ENCODE data around the gene CNDP1.

CNDP1 gene

DNA sequence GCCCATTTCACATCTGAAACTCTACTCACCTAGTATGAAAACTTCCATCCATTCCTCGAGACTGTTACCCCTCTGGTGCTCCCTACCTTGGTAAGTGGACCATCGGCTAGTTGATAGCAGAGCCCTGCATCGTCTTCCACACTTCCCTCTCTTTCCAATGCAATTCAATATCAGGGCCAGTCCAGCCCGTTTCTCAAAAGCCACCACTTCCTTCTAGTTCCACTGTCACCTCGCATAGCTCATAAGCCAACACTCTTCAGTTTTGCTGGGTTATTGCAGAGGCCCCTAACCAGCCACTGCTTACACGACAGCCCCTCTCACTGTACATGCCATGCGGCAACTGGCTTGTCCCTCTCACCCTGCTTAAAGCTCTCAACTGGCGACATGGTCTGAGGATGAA, 53.1 kb downstream of the CNDP1 start:
- DNase-seq (ENCODE audit: low spot score): no peak

- no peak for DNase-seq (ENCODE audit: low spot score)
These were observed 54.7 kb downstream of the CNDP1 start for GRCh38 chr18:74589021-74589420.

- DNase-seq (ENCODE audit: low spot score): no peak
These were observed 55.5 kb downstream of the CNDP1 start for GRCh38 chr18:74589811-74590210.

DNA sequence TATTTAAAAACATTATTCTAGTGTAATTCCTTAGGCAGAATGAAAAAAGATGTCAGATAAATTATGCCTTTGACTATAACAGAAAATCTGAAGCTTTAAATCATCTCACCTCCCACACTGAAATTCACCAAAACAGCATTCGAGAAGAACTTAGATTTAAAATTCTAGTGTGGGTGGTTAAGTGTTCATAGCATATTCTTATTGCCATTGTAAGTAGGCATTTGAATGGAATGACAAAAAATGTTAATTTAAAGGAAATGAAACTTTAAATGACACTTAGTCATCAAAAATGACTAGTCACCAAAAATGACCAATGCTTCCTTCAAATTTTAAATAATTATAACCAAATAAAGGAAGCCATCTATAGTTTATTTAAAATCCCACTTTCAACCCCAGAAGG, 56.4 kb downstream of the CNDP1 start:
- DNase-seq (ENCODE audit: low spot score): no peak

DNA sequence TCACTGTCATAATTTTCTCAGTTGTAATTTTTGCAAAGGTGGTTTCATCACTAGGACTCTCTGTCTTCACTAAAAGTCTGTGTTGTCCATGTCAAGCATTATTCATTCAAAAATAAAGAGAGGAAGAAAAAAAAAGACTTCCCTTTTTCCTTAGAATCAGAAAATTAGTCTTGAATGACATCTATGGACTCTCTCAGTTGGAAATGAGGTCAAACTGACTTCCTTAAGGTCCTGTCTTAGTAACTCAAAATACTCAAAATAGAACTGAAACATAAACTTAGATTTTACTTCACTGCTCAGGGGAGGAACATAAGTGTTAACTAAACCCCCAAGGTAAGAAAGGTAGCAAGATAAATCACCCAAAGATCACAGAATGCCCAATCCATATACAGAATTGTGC, 61.1 kb downstream of the CNDP1 start:
- DNase-seq (ENCODE audit: low spot score): no peak

- DNase-seq (ENCODE audit: low spot score): peak; percentile 77
These were observed 62.8 kb downstream of the CNDP1 start for GRCh38 chr18:74597034-74597661.

DNA sequence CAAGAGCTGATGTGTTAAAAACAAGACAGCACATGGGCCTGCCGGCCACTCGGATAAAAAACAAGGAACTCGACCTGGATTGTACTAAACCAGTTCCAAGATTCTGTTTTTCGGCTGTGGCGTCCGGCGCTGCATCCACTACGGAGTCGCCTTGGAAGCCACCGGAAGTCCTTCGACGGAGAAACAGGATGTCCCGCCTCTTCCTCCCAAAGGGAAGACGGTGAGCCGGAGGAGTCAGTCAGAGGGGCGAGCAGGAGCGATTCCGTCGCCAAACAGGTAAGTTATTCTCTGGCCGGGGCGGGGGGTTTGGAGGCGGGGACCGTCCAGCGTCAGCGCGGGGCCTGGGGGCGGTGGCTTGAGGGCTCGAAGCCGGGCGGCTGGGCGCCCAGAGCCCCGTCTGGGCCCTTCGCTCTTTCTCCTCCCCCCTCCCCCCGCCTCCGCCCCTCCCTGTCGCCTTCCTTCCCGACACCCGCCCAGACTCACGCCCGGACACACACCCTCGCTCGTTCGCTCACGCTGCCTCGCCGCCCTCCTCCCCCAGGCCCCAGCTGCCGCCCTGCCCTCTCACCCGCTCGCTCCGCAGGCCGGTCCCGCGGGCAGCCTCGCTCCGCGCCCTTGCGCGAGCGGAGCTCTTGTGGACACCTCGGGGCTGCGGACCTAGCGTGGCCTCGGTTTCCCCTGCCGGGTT, 63.5 kb downstream of the CNDP1 start, which contains the start of gene ZNF407:
Gene ZNF407, plus strand, starts transcription at position 209 of the 688 bp plus-strand sequence. CDS start 33,150 bp downstream, outside the sequence.
- peak; percentile 93 for DNase-seq (ENCODE audit: low spot score)

DNA sequence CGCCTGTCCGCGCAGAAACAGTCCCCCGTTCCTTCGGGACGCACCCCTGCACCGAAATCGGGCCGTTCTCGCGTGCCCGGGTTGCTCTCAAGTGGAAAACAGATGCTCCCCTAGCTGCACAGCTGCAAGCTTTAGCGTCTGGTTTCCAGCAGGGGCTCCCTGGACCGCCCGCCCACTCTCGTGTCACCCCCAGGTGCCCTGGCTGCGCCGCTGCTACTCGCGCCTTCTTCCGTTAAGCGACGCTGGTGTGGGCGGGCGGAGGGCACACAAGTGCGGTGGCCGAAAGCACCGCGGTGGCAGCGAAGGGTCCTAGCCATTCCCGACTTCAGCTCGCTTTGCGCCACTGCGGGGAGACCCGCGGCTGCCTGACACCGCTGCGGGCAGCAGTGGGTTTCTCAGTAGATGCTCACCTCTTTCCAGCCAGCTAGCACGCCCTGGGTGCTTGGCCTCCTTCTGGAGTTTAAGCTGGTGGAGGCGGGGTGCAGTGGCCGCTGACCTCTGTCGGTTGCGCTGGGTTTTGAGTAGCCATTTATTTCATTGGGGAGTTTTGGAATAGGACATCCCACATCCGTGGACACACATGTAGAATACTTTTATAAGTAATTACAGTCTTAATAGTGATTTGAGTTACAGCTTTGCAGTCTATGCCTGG, 64.2 kb downstream of the CNDP1 start:
- DNase-seq (ENCODE audit: low spot score): no peak

GRCh38 chr18:74604361-74604760, 70.1 kb downstream of the CNDP1 start:
- no peak for DNase-seq (ENCODE audit: low spot score)

GRCh38 chr18:74604774-74605173, 70.5 kb downstream of the CNDP1 start:
- no peak for DNase-seq (ENCODE audit: low spot score)

GRCh38 chr18:74608681-74609080, 74.4 kb downstream of the CNDP1 start:
- DNase-seq (ENCODE audit: low spot score): no peak

- no peak for DNase-seq (ENCODE audit: low spot score)
These were observed 75.2 kb downstream of the CNDP1 start for GRCh38 chr18:74609535-74609934.

- DNase-seq (ENCODE audit: low spot score): no peak
These were observed 75.8 kb downstream of the CNDP1 start for GRCh38 chr18:74610051-74610615.

GRCh38 chr18:74610860-74611259, 76.6 kb downstream of the CNDP1 start:
- DNase-seq (ENCODE audit: low spot score): no peak

GRCh38 chr18:74611765-74612164, 77.5 kb downstream of the CNDP1 start:
- DNase-seq (ENCODE audit: low spot score): no peak

DNA sequence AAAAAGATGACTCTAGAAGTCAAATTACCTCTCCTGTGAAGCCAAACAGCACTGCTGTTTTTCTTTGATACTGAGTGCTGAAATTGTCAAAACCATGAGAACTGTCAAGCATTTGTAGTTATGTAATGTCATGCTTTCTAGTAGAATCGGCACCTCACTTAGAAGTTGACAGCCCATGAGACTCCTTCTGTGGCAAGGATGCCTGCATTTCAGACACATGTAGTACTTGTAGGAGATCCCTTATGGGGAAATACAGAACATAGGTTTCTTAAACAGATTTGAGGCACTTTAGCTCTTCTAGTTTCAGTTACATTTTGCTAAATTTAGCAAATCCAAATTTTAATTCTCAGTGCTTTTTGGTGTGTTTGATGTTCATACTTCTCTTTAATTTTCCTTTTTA, 79.1 kb downstream of the CNDP1 start:
- DNase-seq (ENCODE audit: low spot score): no peak

GRCh38 chr18:74616494-74616893, 82.2 kb downstream of the CNDP1 start:
- DNase-seq (ENCODE audit: low spot score): no peak

DNA sequence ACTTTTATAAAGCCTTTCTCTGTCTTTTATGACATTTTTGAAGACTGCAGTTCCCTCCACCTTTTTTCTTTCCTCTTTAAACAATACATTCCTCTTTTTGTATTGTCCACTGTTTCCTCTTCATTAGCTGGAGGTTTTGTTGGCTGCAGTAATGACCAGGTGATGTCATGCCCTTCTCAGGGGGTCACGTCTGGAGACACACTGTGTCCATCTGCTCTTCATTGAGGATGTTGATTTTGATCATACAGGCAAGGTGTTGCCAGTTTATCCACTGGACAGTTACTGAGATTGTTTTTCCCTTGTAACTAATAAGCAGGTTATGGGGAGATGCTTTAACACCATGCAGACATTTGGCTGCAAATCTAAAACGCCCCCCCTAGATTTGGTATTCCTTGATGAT, 83.2 kb downstream of the CNDP1 start:
- no peak for DNase-seq (ENCODE audit: low spot score)

DNA sequence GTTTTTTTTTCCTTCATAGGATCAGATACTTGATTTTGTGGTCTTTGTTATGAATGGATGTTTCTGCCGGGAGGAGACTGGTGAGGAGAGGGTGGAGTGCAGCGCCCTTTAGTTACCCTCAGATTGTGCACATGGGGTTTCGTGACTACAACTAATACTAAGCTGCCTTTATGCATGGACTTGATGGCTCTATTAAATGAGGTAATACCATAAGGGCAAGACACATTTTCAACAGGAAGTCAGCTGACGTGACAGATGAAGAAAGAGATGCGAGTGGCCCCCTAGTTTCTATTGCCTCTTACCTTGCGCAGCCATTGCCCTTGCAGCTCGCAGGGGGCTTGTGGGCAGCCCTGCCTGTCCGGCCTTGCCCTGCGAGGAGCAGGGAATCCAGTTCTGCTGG, 87.8 kb downstream of the CNDP1 start:
- DNase-seq (ENCODE audit: low spot score): no peak

DNA sequence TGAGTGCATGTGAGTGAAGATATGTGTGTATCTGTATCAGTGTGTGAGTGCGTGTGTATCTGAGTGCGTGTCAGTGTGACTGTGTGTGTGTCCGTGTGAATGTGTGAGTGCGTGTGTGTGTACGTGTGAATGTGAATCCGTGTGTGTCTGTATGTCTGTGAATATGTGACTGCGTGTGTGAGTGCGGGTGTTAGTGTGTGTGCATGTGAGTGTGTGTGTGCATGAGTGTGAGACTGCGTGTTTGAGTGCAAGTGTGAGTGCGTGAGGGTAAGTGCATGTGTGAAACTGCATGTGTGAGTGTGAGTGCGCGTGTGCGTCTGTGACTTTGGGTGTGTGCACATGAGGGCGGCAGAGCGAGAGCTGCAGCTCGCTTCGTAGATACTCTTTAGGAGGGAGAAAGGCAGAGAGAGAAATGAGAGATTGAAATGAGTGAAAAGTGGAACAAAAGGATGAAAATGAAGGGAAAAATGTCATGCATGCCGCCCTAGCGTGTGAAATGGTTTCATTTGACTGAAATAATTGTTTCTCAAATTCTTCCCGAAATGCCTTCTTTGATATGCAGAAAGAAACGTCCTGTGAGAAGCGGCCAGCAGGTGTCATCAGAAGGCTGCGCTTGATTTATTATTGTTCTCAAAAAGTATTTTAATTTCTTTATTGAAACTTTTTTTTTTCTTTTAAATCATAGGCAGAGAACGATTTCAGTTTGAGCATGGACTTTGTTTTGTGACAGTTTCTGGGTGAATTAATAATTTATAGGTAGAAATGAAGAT, 88.9 kb downstream of the CNDP1 start:
- no peak for DNase-seq (ENCODE audit: low spot score)

- no peak for DNase-seq (ENCODE audit: low spot score)
These were observed 90.2 kb downstream of the CNDP1 start for GRCh38 chr18:74624466-74624865.

GRCh38 chr18:74625157-74625556, 90.9 kb downstream of the CNDP1 start:
- DNase-seq (ENCODE audit: low spot score): no peak

Data from ecto neural progenitor cell (in vitro differentiated cells).